HCT116 (cell line): ENCODE results near the gene AZGP1. TPM values are rescaled to one million over a fixed set of nuclear protein-coding genes. Genes with fewer than 3 reads are reported as not detected.

Source experiments
- ATAC-seq: fragments of 200-7000 bp; cut with Tn5 transposase; 2 replicates; pipeline ENCODE4 v1.9.1; 2020; ENCODE audit warnings: mild to moderate bottlenecking, moderate library complexity
- BruUV-seq: library from RNA; stranded (reverse); fragments of 400-500 nt; replicated peaks from 2 replicates; lab custom pipeline; 2021; lab: Mats Ljungman, UMichigan
- CTCF ChIA-PET: fragments of 300-600 bp; sonication (Branson Sonifier 250); formaldehyde crosslinking; loops from one replicate; lab custom pipeline; 2021; ENCODE audit warnings: antibody characterized with exemption; lab: Charles Lee
- POLR2A ChIA-PET: fragments of 300-600, 350-600 bp; sonication (Branson Sonifier 250); formaldehyde crosslinking; loops from one replicate; lab custom pipeline; 2021; ENCODE audit warnings: antibody characterized with exemption; lab: Charles Lee
- RAD21 ChIA-PET, 2 experiments: fragments of 300-600 bp; sonication (Branson Sonifier 250); formaldehyde crosslinking; loops; one replicate each; lab custom pipeline; 2023; ENCODE audit warnings: low total read pairs in 2 of 2; ENCODE audit not compliant: uncharacterized antibody in 2 of 2, unreplicated experiment in 2 of 2, low non-redundant PET in 1 of 2; lab: Charles Lee
- DNase-seq: peaks from one replicate; pipeline ENCODE4 v3.0.0-alpha.2; 2010; ENCODE audit warnings: low read depth, low spot score
- H2AFZ ChIP-seq: fragments of 200-600 bp; shearing (Covaris generic), sonication (generic); 2 replicates; pipeline ENCODE4 v1.6.1; 2017; ENCODE audit warnings: low read depth, mixed run types, mixed read lengths, antibody characterized with exemption, low read length; ENCODE audit not compliant: poor library complexity, severe bottlenecking
- H3K27ac ChIP-seq: 2 replicates; pipeline ENCODE4 v1.5.1; 2012; ENCODE audit warnings: low read depth, low read length
- H3K27me3 ChIP-seq: fragments of 200-600 bp; sonication (generic); 2 replicates; pipeline ENCODE4 v1.6.1; 2016; ENCODE audit warnings: mixed run types, low read length, mixed read lengths; ENCODE audit not compliant: insufficient read depth
- H3K36me3 ChIP-seq, 2 experiments: fragments of 200-500 bp in 1 of 2; fragments of 200-600 bp in 1 of 2; sonication (Bioruptor generic) in 1 of 2; sonication (generic) in 1 of 2; 2 replicates each; pipeline versions ENCODE4 v1.5.1 to v1.6.1; 2014 to 2016; ENCODE audit warnings: low read length in 2 of 2, inconsistent platforms in 1 of 2, mixed read lengths in 1 of 2, mixed run types in 1 of 2; ENCODE audit not compliant: insufficient read depth in 2 of 2, control insufficient read depth in 1 of 2
- H3K4me1 ChIP-seq, 2 experiments: fragments of 200-600 bp in 1 of 2; sonication (generic) in 1 of 2; 2 replicates each; pipeline versions ENCODE4 v1.5.1 to v1.6.1; 2012 to 2017; ENCODE audit warnings: low read length in 2 of 2, inconsistent platforms in 1 of 2, mild to moderate bottlenecking in 1 of 2, mixed read lengths in 1 of 2, mixed run types in 1 of 2, moderate library complexity in 1 of 2; ENCODE audit not compliant: insufficient read depth in 2 of 2, control insufficient read depth in 1 of 2
- H3K4me2 ChIP-seq: fragments of 200-600 bp; sonication (generic); 2 replicates; pipeline ENCODE4 v1.6.1; 2017; ENCODE audit warnings: mixed run types, low read length, mixed read lengths
- H3K4me3 ChIP-seq, 2 experiments: fragments of 200-600 bp in 1 of 2; sonication (generic) in 1 of 2; replicated peaks in 1 of 2; 2 replicates each; pipeline ENCODE4 v1.5.1; 2011 to 2016; ENCODE audit warnings: low read length in 2 of 2, control low read depth in 1 of 2, low read depth in 1 of 2, mild to moderate bottlenecking in 1 of 2, mixed read lengths in 1 of 2, mixed run types in 1 of 2
- H3K79me2 ChIP-seq: fragments of 200-600 bp; sonication (generic); 2 replicates; pipeline ENCODE4 v1.6.1; 2017; ENCODE audit warnings: mild to moderate bottlenecking, mixed run types, low read length, moderate library complexity, mixed read lengths; ENCODE audit not compliant: insufficient read depth
- H3K9ac ChIP-seq: fragments of 200-600 bp; sonication (generic); 2 replicates; pipeline ENCODE4 v1.6.1; 2016; ENCODE audit warnings: low read length, mixed read lengths
- H3K9me2 ChIP-seq: fragments of 200-600 bp; sonication (generic), shearing (Covaris generic); 2 replicates; pipeline ENCODE4 v1.6.1; 2017; ENCODE audit warnings: mixed run types, mild to moderate bottlenecking, moderate library complexity; ENCODE audit not compliant: insufficient read depth
- H3K9me3 ChIP-seq, 2 experiments: fragments of 200-500 bp in 1 of 2; fragments of 200-600 bp in 1 of 2; sonication (Bioruptor generic) in 1 of 2; sonication (generic) in 1 of 2; 2 replicates each; pipeline ENCODE4 v1.6.1; 2014 to 2017; ENCODE audit warnings: low read length in 2 of 2, mixed read lengths in 2 of 2, inconsistent platforms in 1 of 2, low read depth in 1 of 2, mild to moderate bottlenecking in 1 of 2, mixed run types in 1 of 2, moderate library complexity in 1 of 2; ENCODE audit not compliant: control insufficient read depth in 1 of 2, insufficient read depth in 1 of 2
- H4K20me1 ChIP-seq: fragments of 200-600 bp; sonication (generic), shearing (Covaris generic); 2 replicates; pipeline ENCODE4 v1.6.1; 2017; ENCODE audit warnings: mixed run types, mild to moderate bottlenecking, moderate library complexity; ENCODE audit not compliant: insufficient read depth
- CBX3 ChIP-seq: IDR thresholded peaks from 2 replicates; pipeline ENCODE4 v1.6.1; 2012; ENCODE audit warnings: low read depth
- EZH2 ChIP-seq: fragments of 200-600 bp; sonication (generic); IDR thresholded peaks from 2 replicates; pipeline ENCODE4 v1.6.1; 2017; ENCODE audit warnings: antibody characterized with exemption, mixed run types
- FOSL1 ChIP-seq: IDR thresholded peaks from 2 replicates; pipeline ENCODE4 v1.6.1; 2012; ENCODE audit warnings: low read depth
- POLR2AphosphoS5 ChIP-seq: IDR thresholded peaks from 2 replicates; pipeline ENCODE4 v1.6.1; 2011; ENCODE audit warnings: mild to moderate bottlenecking, low read depth, low read length, moderate library complexity
- RAD21 ChIP-seq: IDR thresholded peaks from 2 replicates; pipeline ENCODE4 v1.6.1; 2012; ENCODE audit warnings: low read depth, mild to moderate bottlenecking
- SP1 ChIP-seq: IDR thresholded peaks from 2 replicates; pipeline ENCODE4 v1.6.1; 2012; ENCODE audit warnings: low read depth
- SRF ChIP-seq: IDR thresholded peaks from 2 replicates; pipeline ENCODE4 v1.6.1; 2012; ENCODE audit warnings: low read depth
- TCF7L2 ChIP-seq: IDR thresholded peaks from 2 replicates; pipeline ENCODE4 v1.7.0; 2011; ENCODE audit warnings: borderline replicate concordance, inconsistent platforms; ENCODE audit not compliant: insufficient read depth, insufficient read length; ENCODE audit errors: extremely low read depth
- ZFX ChIP-seq: fragments of 450-650 bp; IDR thresholded peaks from 2 replicates; pipeline ENCODE4 v1.6.1; 2017
- ZNF274 ChIP-seq: fragments of 200-500 bp; sonication (Bioruptor generic); IDR thresholded peaks from 2 replicates; pipeline ENCODE4 v1.6.1; 2014; ENCODE audit warnings: mild to moderate bottlenecking, low read depth, low read length, inconsistent platforms
- intact Hi-C: fragments of 100-400 bp; cut with micrococcal nuclease; formaldehyde crosslinking; loops from 2 replicates; pipeline ENCODE4 v1.10.0; 2022
- total RNA-seq: library from RNA; stranded (reverse); gene quantifications from one replicate; pipeline ENCODE4 v1.2.1, GENCODE V29; 2021; ENCODE audit not compliant: unreplicated experiment
- TF ChIP-seq, protein P1 (sequence below): IDR thresholded peaks from 2 replicates; pipeline ENCODE4 v1.6.1; 2012

AZGP1 gene
- total RNA-seq, 1 experiment from 2014 or later, result 1.1 TPM

DNA sequence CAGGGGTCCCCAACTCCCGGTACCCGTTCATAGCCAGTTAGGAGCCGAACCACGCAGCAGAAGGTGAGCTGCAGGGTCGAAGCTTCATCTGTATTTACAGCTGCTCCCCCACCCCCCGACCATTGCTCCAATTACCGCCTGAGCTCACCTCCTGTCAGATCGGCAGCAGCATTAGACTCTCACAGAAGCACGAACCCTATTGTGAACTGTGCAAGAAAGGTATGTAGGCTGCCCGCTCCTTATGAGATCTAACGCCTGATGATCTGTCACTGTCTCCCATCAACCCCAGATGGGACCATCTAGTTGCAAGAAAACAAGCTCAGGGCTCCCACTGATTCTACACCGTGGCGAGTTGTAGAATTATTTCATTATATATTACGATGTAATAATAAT, 14.6 kb upstream of the AZGP1 start:
- H3K4me1 ChIP-seq, result peaks cover 0 to 5% of the 10 kb centered on the region in 2 experiments; a peak in 2 of 4 replicates
- ChIA-PET CTCF (interaction anchor here (0.6 to 3.1 kb wide), 8 partner anchors 11 to 465 kb away, joined by 3 to 14 read pairs (median 6); partner anchors contain the start of genes GJC3, TRIM4 and ZKSCAN1), RAD21 (interaction anchor here (1.1 to 1.7 kb wide), 2 partner anchors 77 to 465 kb away, joined by 3 to 4 read pairs; no protein-coding TSS in a partner anchor), POLR2A (interaction anchor here (0.6 to 1.1 kb wide), 3 partner anchors 51 to 112 kb away, joined by 3 to 4 read pairs (median 4); no protein-coding TSS in a partner anchor)
- peak overlapping the region; percentile 88 for H2AFZ ChIP-seq
- no peaks in the 10 kb centered on the region for H3K9me3 ChIP-seq
- H3K9me2 ChIP-seq, result no peaks in the 10 kb centered on the region
- H3K79me2 ChIP-seq, result no peaks in the 10 kb centered on the region
- no TSS peak for BruUV-seq
- peak; percentile 13 for ATAC-seq
- TF ChIP-seq TCF7L2 (no peak), ZFX (no peak), ZNF274 (no peak), EZH2 (no peak), FOSL1 (no peak), POLR2AphosphoS5 (no peak), RAD21 (no peak), SRF (no peak), CBX3 (no peak), SP1 (no peak)
- TF ChIP-seq, protein P1, sequence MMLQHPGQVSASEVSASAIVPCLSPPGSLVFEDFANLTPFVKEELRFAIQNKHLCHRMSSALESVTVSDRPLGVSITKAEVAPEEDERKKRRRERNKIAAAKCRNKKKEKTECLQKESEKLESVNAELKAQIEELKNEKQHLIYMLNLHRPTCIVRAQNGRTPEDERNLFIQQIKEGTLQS, result no peak
- no peak overlapping the region for H3K9ac ChIP-seq
- intact Hi-C loops, result loop anchor here (5.0 kb wide), 1 partner anchor 463 kb away; no protein-coding TSS in a partner anchor
- H3K36me3 ChIP-seq, result no peaks in the 10 kb centered on the region
- H3K4me2 ChIP-seq, result peak overlapping the region; percentile 33
- H3K4me3 ChIP-seq, result no peak overlapping the region
- H3K27me3 ChIP-seq, result 0 out of 2 replicates have a peak, but pooled peaks cover 2% of the 10 kb centered on the region
- no peak overlapping the region for H3K27ac ChIP-seq
- H4K20me1 ChIP-seq, result no peaks in the 10 kb centered on the region
- no peak for DNase-seq
